Measurements from ENCODE around the gene MRS2.
"Not testable (repeated sequence)": the region's sequence is repeated elsewhere in the genome, so short reads cannot be mapped to it uniquely, and the experiment has no call there.

MRS2 gene

DNA sequence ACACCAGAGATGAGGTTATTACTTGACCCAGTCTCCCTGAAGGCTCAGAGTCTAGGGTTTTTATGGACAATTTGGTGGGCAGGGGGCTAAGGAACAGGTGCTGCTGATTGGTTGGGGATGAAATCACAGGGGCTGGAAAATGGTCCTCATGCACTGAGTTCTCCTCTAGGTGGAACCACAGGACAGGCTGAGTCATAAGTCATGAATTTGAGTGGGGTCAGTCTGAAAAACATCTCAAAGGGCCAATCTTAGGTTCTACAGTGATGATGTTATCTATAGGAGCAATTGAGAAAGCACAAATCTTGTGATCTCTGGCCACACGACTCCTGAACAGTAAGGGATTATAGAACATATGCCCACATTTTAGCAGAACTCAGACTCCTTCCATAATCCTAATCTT, 5.9 kb upstream of the MRS2 start:
- DNase-seq (ENCODE audit: extremely low read depth, insufficient read length): no peak
- H3K4me3 ChIP-seq (replicated peaks; ENCODE audit: low read depth, low read length): no peak overlapping the region
- no peaks in the 10 kb centered on the region for H3K36me3 ChIP-seq (ENCODE audit: control insufficient read depth, insufficient read depth, low read length)
- TF ChIP-seq, protein P1, sequence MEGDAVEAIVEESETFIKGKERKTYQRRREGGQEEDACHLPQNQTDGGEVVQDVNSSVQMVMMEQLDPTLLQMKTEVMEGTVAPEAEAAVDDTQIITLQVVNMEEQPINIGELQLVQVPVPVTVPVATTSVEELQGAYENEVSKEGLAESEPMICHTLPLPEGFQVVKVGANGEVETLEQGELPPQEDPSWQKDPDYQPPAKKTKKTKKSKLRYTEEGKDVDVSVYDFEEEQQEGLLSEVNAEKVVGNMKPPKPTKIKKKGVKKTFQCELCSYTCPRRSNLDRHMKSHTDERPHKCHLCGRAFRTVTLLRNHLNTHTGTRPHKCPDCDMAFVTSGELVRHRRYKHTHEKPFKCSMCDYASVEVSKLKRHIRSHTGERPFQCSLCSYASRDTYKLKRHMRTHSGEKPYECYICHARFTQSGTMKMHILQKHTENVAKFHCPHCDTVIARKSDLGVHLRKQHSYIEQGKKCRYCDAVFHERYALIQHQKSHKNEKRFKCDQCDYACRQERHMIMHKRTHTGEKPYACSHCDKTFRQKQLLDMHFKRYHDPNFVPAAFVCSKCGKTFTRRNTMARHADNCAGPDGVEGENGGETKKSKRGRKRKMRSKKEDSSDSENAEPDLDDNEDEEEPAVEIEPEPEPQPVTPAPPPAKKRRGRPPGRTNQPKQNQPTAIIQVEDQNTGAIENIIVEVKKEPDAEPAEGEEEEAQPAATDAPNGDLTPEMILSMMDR (IDR thresholded peaks at IDR 0.05; ENCODE audit: insufficient read depth, low read length, poor library complexity, severe bottlenecking): no peak
- no peaks in the 10 kb centered on the region for H3K27me3 ChIP-seq (replicated peaks; ENCODE audit: control insufficient read depth, insufficient read depth, low read length)

DNA sequence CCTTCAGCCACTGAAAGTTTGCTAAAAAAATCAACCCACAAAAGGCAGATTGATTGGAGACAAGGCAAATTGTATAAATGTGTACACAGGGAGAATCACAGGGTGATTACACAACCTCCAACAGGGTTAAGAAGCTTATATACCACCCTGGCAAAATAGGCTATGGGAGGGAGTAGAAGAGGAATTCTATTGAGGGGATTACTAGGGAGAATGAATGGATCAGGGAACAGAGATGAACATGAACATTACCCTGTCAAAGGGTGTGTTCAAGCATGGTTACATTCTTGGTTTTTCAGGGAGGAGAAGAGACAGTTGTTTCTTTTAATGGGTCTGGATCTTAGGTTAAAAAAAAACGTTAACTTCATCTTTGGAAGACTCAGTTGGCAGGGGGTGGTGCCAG, 5.1 kb upstream of the MRS2 start:
- DNase-seq (ENCODE audit: extremely low read depth, insufficient read length): no peak
- H3K27me3 ChIP-seq (replicated peaks; ENCODE audit: control insufficient read depth, insufficient read depth, low read length): no peaks in the 10 kb centered on the region
- no peaks in the 10 kb centered on the region for H3K36me3 ChIP-seq (ENCODE audit: control insufficient read depth, insufficient read depth, low read length)
- no peak overlapping the region for H3K4me3 ChIP-seq (replicated peaks; ENCODE audit: low read depth, low read length)
- TF ChIP-seq, protein P1 (IDR thresholded peaks at IDR 0.05; ENCODE audit: insufficient read depth, low read length, poor library complexity, severe bottlenecking): no peak

DNA sequence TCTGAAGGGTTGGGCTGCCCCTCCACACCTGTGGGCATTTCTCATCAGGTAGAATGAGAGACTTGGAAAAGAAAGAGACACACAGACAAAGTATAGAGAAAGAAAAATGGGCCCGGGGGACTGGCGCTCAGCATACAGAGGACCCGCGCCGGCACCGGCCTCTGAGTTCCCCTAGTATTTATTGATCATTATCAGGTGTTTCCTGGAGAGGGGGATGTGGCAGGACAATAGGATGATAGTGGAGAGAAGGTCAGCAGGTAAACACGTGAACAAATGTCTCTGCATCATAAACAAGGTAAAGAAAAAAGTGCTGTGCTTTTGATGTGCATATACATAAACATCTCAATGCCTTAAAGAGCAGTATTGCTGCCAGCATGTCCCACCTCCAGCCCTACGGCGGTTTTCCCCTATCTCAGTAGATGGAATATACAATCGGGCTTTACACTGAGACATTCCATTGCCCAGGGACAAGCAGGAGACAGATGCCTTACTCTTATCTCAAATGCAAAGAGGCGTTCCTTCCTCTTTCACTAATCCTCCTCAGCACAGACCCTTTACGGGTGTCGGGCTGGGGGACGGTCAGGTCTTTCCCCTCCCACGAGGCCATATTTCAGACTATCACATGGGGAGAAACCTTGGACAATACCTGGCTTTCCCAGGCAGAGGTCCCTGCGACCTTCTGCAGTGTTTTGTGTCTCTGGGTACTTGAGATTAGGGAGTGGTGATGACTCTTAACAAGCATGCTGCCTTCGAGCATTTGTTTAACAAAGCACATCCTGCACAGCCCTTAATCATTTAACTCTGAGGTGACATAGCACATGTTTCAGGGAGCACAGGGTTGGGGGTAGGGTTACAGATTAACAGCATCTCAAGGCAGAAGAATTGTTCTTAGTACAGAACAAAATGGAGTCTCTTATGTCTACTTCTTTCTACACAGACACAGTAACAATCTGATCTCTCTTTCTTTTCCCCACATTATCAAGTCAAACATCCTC, 2.4 kb upstream of the MRS2 start:
- H3K36me3 ChIP-seq (ENCODE audit: control insufficient read depth, insufficient read depth, low read length); DNase-seq (ENCODE audit: extremely low read depth, insufficient read length); H3K27me3 ChIP-seq (replicated peaks; ENCODE audit: control insufficient read depth, insufficient read depth, low read length); H3K4me3 ChIP-seq (replicated peaks; ENCODE audit: low read depth, low read length): not testable (repeated sequence)

DNA sequence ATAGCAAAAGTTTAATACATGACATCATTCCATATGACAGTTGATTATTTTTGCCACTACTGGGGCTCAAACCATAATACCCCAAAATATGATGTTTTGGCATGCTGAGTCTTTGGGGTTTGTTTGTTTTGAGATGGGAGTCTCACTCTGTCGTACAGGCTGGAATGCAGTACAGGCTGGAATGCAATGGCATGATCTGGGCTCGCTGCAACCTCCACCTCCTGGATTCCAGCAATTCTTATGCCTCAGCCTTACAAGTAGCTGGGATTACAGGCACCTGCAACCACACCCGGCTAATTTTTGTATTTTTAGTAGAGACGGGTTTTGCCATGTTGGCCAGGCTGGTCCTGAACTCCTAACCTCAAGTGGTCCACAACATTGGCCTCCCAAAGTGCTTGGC, 1.3 kb upstream of the MRS2 start:
- no peak overlapping the region for H3K4me3 ChIP-seq (replicated peaks; ENCODE audit: low read depth, low read length)
- TF ChIP-seq, protein P1 (IDR thresholded peaks at IDR 0.05; ENCODE audit: insufficient read depth, low read length, poor library complexity, severe bottlenecking): no peak
- no peak for DNase-seq (ENCODE audit: extremely low read depth, insufficient read length)

DNA sequence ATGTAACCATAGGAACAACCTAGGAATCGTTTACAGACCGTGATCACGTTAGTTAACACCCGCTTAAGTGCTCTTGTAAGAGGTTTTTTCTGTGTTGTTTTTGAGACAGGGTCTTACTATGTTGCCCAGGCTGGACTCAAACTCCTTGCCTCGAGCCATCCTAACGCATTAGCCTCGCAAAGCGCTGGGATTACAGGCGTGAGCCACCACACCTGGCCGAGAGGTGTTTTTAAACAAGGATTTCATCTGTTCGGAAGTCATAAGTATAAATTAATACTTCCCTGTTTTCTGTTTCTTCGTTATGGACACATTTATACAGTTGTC, 727 bp downstream of the MRS2 start:
- no peak for DNase-seq (ENCODE audit: extremely low read depth, insufficient read length)

More for the DNA sequence above, 1.3 kb upstream of the MRS2 start:
- Histone ChIP-seq H3K36me3 (ENCODE audit: control insufficient read depth, insufficient read depth, low read length) (no peaks in the 10 kb centered on the region), H3K27me3 (replicated peaks; ENCODE audit: control insufficient read depth, insufficient read depth, low read length) (no peaks in the 10 kb centered on the region)

DNA sequence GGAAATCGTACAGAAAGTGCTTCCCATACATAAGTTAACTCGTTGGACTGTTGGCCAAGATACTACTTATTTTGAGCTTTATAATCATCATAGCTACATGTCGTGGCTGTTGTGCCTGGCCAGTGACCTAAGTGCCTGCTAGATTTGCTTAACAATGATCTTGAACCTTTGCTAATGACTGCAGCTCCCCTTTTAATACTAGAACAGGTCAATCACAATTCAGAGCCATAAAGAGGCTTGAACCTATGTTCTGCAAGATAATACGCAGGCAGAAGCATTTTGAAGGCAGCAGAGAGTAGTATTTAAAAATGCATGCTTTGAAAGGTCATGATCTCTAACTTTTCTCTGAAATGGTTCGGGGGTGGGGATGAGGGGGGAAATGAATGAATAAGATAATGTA, 2.5 kb downstream of the MRS2 start:
- no peak for DNase-seq (ENCODE audit: extremely low read depth, insufficient read length)
- TF ChIP-seq, protein P1 (IDR thresholded peaks at IDR 0.05; ENCODE audit: insufficient read depth, low read length, poor library complexity, severe bottlenecking): no peak
- Histone ChIP-seq H3K4me3 (replicated peaks; ENCODE audit: low read depth, low read length) (no peak overlapping the region), H3K27me3 (replicated peaks; ENCODE audit: control insufficient read depth, insufficient read depth, low read length) (no peaks in the 10 kb centered on the region), H3K36me3 (ENCODE audit: control insufficient read depth, insufficient read depth, low read length) (peaks cover 3% of the 10 kb centered on the region)

More for the DNA sequence above, 727 bp downstream of the MRS2 start:
- TF ChIP-seq, protein P1 (IDR thresholded peaks at IDR 0.05; ENCODE audit: insufficient read depth, low read length, poor library complexity, severe bottlenecking): no peak
- H3K4me3 ChIP-seq (replicated peaks; ENCODE audit: low read depth, low read length): peak overlapping the region; percentile 98
- no peaks in the 10 kb centered on the region for H3K27me3 ChIP-seq (replicated peaks; ENCODE audit: control insufficient read depth, insufficient read depth, low read length)
- H3K36me3 ChIP-seq (ENCODE audit: control insufficient read depth, insufficient read depth, low read length): peaks cover 1% of the 10 kb centered on the region; the same call in 1 of the 2 replicates
